D341Med (cell line): ENCODE results near the gene CACNA1C.

Experiments
- DNase-seq: peaks from one replicate; pipeline ENCODE4 v3.0.0; 2012; ENCODE audit warnings: low spot score

The CACNA1C gene

DNA sequence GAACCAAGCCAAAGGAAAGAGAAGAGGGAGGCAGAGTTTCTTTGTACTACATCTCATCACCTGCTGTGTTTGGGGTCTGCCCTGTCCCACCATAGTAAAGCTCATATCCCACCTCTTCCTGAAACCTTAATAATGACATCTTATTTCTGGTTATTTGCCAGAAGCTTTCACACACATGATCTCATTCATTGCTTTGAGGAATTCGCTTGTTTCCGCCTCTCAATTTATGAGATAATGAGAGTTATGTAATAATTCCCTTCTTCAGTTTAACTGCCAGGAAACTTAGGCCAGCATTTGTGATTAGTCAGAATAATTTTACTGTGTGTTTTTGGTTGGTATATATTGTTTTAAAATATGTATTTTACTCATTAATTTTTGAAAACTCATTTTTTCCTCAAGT, 205.2 kb downstream of the CACNA1C start:
- DNase-seq = no peak

- DNase-seq = no peak
Measured at GRCh38 chr12:2259369-2259768, 206.6 kb downstream of the CACNA1C start.

DNA sequence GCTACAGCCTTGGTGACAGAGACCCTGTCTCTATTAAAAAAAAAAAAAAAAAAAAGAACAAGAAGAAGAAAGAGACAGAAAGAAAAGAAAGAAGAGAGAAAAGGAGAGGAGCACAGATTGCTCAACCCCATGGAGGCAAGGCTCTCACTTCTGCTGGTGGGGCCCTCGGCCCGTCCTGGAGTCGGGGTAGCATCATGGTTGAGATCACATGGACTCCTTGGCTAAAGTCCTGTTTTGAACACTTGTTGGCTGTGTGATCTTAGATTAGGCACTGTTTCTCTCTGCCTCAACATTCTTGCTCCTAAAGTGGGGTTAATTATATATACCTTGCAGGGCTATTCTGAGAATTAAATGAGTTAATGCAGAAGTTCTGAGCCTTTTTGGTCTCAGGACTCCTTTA, 207.7 kb downstream of the CACNA1C start:
- DNase-seq = no peak

GRCh38 chr12:2261708-2262107, 208.9 kb downstream of the CACNA1C start:
- no peak for DNase-seq

DNA sequence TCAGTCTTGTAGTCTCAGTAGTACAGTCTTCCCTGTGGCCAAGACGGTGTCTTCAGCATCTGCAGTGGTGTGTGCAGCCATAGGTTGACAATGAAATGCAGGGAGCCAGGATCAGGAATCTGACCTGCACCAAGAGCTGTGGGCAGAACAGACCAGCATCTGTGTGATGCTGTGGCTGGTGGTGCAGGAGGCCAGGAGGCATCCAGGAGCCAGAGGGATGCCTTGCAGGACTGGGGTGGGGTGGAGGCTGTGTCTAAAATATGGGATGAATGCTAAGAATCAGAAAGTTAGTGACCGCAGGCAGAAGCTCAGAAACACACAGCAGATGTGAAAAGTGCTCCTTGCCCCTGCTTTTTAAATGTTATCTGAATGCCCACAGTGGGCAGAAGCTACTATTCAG, 209.7 kb downstream of the CACNA1C start:
- DNase-seq = no peak

GRCh38 chr12:2263901-2264300, 211.1 kb downstream of the CACNA1C start:
- no peak for DNase-seq

DNA sequence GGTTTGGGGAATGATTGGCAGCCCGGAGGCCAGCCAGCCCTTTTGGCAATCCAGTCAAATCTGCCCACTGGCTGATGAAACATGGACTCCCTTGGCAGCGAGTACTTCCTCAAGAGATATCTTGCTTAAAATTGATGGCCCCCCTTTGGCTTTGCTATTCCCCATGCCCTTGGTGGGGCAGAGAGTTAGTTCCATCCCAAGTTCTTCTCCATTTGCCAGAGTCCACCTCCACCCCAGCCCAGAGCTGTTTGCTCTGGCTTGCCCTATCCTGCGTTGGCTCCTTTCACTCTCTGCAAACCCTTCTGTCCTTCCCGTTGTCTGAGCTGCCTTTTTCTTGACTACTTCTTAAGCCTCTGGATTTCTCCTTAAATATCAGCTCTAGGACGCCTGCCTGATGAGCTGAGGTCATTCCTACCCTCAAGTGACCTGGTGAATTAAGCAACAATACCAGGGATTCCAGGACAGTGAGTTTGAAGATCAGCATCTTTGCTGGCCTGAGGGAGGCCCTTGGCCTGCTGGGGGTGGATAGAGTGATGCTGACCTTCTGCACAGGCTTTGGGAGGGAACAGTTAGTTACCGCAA, 212.0 kb downstream of the CACNA1C start:
- no peak for DNase-seq

DNA sequence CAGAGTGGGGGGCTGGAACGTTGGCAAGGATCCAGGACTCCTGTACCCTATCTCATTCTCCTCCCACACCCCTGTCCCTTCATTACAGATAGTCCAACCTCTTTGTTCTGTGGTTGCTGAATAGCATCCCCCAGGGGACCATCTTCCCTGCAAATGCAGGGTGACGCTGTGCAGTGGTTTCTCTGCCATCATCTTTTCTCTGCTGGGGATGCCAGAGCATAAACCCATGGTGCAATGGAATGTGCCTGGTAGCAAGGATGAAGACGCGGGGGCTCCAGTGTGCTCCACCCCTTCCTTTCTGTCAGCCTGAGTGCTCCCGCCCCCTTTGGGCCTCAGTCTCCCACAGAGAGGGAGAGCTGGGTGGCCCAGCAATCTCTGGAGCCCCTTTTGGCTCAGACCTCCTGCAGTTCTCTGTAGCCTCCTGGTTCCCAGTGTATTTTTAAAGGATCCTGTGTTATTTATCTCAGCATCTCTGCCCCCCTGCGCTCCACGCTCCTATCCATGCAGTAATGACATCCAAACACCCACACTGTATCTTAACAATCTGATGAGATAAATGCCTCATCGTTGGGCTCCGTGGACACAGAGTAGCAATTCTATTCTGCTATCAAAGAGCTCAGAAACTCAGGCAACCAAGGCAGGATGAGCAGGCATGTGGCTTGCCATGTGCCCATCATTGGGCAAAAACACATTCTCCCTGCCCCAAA, 212.8 kb downstream of the CACNA1C start:
- DNase-seq = no peak

GRCh38 chr12:2266666-2267620, 214.2 kb downstream of the CACNA1C start:
- no peak for DNase-seq

DNA sequence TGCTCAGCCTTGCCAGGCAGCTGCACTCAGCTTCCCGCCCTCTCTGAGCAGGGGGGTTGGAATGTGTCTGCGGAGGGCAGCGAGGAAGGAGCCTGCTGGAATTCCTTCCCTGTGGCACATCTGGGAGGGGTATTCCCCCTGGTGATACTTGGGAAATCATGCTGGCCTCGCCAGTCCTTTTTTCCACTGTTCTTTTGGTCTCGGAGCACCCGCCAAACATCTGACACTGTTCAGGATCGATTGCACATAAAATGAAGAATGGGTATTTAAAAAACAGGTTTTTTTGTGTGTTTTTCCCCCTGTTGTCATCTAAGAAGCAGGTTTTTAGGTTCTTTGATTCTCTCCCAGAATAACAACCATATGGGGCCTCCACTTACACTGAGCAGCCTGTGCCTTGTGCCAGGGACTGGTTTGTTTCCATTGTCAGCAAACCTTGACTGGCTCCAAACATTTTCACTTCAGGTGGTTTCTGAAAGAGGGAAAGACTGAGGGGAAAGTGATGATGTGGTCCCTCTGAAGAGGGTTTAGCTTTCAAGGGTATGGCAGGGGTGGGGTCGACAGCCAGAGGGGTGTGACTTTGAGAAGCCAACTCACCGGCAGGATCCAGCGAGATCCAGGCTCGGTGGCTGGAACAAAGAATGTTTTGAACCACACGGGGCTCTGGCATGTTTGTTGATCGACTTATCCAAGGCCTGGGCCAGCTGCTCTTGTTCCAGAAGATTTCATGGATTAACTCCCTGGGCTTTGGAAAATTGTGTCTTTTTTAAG, 215.1 kb downstream of the CACNA1C start:
- no peak for DNase-seq

DNA sequence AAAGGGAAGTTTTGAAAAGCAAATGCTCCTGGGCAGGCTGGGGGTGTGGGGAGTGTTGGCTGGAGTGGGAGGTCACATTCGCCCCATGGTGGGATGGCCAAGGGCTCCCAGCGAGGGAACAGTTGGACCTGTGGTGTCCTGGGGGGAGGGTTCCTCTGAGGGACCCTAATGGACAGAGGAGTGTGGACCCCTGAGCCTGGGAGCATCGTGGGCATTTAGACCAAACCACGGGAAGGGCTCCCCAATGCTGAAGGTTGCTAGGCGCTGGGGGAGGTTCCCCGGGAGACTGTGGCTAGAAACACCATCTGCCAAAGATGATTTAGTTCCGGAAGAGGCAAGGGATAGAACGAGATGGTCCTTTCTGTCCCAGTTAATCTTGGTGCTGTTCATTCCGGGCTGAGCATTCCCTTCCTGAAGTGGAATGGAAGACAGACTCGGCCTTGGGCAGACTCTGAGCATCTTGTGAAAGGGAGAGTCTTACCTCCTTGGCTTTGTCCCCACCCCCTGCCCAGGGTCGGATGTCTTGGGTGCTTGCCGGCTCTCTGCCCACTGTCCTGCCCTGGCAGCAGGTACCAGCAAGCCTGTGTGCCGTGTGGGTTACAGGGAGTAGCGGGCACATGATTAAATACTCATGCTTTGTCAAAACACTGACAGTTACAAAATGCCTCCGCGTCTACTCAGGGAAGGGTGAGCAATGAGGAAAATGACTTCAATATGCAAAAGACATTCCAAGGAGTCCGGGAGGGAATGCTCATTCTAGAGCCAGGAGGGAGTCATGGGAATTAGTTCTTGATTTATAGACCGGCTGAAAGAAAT, 215.9 kb downstream of the CACNA1C start:
- DNase-seq = no peak

DNA sequence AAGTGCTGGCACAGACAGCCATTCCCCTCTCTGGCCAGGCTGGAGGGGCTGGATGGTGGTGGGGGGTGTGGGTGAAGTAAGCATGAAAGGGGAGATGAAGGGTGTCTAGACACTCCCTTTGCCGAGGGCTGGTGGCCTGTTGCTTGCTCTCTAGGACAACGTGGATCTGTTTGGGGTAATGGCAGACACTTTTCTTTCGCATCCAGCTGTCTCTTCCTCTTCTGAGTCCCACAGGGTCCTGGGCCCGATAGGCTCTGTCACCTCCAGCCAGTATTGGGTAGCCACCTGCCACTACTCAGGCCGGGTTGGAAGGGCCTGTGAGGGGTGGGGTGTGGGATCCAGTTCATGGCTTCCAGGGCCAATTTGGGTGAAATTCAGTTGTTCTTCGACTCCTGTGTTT, 218.1 kb downstream of the CACNA1C start:
- no peak for DNase-seq

DNA sequence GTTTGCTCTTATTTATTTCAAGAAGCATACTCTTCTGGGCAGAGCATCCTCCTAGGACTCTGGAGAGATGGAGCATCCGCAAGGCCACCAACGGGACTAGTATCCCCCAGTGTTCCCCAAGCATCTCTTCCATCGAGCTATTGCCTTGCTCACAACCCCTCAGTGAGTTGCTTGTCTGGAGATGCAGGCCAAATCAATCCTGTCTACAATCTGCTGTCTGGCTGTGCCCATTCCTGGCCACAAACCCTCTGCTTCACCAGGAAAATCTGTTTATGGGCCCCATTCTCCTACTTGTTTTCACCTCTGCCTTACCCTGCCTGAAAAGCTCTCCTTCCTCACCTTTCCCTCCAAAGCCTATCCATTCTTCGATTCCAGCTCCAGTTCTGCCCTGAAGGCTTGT, 219.2 kb downstream of the CACNA1C start:
- no peak for DNase-seq

DNA sequence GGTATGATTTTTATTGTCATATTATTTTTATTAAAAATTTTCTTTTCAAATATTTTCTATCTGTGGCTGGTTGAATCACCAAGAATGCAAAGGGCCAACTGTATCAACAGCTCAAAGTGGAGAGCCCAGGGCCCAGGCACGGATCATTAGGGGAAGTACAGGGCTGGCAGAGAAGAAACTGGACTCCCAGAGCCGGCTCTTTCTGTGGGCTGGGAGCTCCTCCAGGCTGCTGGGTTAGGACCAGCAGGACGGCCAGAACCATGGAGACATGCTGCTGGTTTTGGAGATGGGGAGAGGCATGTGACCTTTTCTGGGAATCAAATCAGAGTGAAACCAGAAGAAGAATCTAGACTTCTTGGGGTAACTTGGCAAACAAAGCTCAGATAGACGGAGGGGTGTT, 220.5 kb downstream of the CACNA1C start:
- no peak for DNase-seq

- DNase-seq = no peak
Measured at GRCh38 chr12:2273751-2274150, 221.0 kb downstream of the CACNA1C start.

GRCh38 chr12:2274733-2275132, 221.9 kb downstream of the CACNA1C start:
- no peak for DNase-seq

DNA sequence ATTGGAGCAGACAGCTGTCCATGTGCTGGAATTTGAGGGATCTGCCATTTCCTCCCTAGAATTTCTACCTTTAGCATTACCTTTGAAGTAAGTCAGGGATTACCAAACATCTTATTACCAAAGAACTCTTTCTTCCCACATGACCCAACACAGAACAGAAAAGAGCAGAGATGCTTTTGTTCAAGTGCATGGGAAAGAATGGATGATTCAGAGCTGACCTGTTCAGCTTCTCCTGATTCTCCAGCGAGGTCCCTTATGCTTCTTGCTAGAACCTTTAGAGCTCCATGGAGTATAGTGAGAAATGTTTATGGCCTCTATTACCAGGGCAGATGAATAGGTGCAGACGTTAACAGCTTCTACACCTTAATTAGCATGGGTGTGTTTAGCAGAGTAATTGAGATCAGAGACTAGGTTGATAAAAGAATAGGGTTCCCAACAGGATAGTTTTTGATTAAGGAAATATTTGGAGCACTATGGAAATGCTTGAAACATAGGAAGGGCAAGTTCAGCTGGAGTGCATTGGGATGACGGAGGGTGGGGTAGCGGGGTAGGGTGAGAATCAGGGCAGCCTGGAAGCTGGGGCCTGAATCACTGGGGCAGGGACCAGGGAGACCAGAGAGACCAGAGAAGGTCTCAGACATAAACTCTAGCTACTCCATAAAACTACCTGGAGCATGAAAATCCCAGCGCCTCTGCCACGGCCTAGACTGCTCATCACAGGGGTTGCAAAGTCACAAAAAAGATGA, 223.7 kb downstream of the CACNA1C start:
- no peak for DNase-seq

DNA sequence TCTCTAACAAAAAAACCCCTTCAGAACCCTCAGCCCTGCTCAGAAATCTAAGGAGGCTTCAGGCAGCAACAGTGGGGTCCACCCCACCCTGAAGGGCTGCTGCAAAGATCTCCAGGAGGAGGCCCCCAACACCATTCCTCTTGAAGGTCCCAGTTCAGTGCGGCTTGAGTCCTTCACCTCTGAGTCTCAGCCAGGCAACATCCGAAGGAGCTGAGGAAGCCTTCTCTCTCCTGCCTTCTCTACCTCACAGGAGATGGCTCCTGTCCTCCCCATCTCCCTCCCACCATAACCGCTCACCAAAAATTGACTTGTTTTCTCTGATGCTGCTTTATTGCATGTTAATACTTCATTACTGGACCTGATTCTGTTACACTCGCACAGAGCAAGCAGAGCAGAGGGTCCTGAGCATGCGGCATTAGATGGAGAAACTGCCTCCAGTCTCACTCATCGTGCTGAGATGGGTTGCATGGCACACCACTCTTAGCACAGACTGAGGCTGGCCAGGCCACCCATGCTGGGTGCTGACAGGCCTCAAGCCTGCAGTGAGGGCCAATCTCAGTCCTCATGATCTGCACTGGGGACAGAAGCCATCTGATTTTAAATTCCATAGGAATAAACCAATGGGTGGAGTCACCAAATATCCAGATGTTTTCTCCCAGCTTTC, 224.8 kb downstream of the CACNA1C start:
- no peak for DNase-seq

DNA sequence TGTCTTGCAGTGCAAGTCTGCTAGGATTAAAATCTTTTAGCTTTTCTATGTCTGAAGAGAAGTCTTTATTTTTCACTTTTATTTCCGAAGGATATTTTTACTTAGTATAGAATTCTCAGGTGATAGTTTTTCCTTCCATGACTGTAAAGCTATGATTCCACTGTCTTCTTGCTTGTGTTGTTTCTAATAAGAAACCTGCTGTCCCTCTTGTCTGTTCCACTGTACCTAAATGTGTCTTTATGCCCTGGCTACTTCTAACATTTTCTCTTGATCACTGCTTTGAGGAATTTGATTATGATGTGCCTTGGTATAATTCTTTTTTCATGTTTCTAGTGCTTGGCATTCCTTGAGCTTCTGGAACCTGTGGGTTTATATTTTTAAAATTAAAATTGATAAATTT, 228.7 kb downstream of the CACNA1C start:
- no peak for DNase-seq

DNA sequence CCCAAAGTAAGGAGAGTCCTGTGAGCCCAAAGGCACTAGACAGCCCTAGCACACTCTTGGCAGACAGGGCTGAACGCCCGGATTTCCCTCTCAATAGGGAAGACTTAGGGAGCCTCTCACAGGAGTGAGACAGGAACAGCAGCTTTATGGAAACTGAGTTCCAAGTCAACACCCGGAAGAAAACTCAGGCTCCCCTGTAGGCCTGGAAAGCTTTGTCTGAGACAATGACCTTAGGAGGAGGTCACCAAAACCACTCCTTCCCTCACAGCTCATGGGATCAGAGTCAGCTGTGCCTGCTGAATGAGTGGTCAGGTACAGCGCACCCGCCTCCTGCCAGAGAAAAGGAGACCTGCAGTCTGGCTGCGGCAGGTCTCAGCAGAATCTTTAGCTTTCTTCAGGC, 229.5 kb downstream of the CACNA1C start:
- no peak for DNase-seq
